Measurements from ENCODE around the gene IGFN1.
"Not testable (repeated sequence)": the region's sequence is repeated elsewhere in the genome, so short reads cannot be mapped to it uniquely, and the experiment has no call there.

IGFN1 gene

GRCh38 chr1:201154389-201155165, 36.0 kb upstream of the IGFN1 start, which contains the start of gene TMEM9:
TMEM9 (minus strand) TSS chr1:201154474; CDS start chr1:201153923, 551 bp downstream.
- H3K27ac ChIP-seq = peak within 1 kb of the TSS; percentile 50
- no peak for TF ChIP-seq CTCF (IDR thresholded peaks at IDR 0.05)
- TF ChIP-seq ZFX (IDR thresholded peaks at IDR 0.05; ENCODE audit: borderline replicate concordance) = no peak

- no peak overlapping the region for H3K27ac ChIP-seq
- TF ChIP-seq CTCF (IDR thresholded peaks at IDR 0.05) = no peak
- no peak for TF ChIP-seq ZFX (IDR thresholded peaks at IDR 0.05; ENCODE audit: borderline replicate concordance)
Measured at GRCh38 chr1:201155354-201155753, 35.3 kb upstream of the IGFN1 start.

GRCh38 chr1:201156346-201156745, 34.3 kb upstream of the IGFN1 start:
- H3K27ac ChIP-seq = no peak overlapping the region
- TF ChIP-seq ZFX (IDR thresholded peaks at IDR 0.05; ENCODE audit: borderline replicate concordance) (no peak), CTCF (IDR thresholded peaks at IDR 0.05) (no peak)

GRCh38 chr1:201156819-201157218, 33.8 kb upstream of the IGFN1 start:
- H3K27ac ChIP-seq = no peak overlapping the region
- TF ChIP-seq CTCF (IDR thresholded peaks at IDR 0.05) (no peak), ZFX (IDR thresholded peaks at IDR 0.05; ENCODE audit: borderline replicate concordance) (no peak)

GRCh38 chr1:201157949-201158348, 32.7 kb upstream of the IGFN1 start:
- TF ChIP-seq CTCF (IDR thresholded peaks at IDR 0.05) = no peak
- TF ChIP-seq ZFX (IDR thresholded peaks at IDR 0.05; ENCODE audit: borderline replicate concordance) = no peak
- no peak overlapping the region for H3K27ac ChIP-seq

- H3K27ac ChIP-seq = not testable (repeated sequence)
Measured at GRCh38 chr1:201163036-201163435, 27.6 kb upstream of the IGFN1 start.

GRCh38 chr1:201163707-201164106, 26.9 kb upstream of the IGFN1 start:
- H3K27ac ChIP-seq = no peak overlapping the region
- no peak for TF ChIP-seq ZFX (IDR thresholded peaks at IDR 0.05; ENCODE audit: borderline replicate concordance)
- no peak for TF ChIP-seq CTCF (IDR thresholded peaks at IDR 0.05)

- no peak overlapping the region for H3K27ac ChIP-seq
- TF ChIP-seq ZFX (IDR thresholded peaks at IDR 0.05; ENCODE audit: borderline replicate concordance) (no peak), CTCF (IDR thresholded peaks at IDR 0.05) (no peak)
Measured at GRCh38 chr1:201164645-201165044, 26.0 kb upstream of the IGFN1 start.

Data from 22Rv1 (cell line).